NCI-H1105 (cell line): ENCODE results near the gene KCNMB2.

Source experiments
- DNase-seq: peaks from one replicate; lab custom pipeline; 2025; lab: John Stamatoyannopoulos, UW

The KCNMB2 gene

DNA sequence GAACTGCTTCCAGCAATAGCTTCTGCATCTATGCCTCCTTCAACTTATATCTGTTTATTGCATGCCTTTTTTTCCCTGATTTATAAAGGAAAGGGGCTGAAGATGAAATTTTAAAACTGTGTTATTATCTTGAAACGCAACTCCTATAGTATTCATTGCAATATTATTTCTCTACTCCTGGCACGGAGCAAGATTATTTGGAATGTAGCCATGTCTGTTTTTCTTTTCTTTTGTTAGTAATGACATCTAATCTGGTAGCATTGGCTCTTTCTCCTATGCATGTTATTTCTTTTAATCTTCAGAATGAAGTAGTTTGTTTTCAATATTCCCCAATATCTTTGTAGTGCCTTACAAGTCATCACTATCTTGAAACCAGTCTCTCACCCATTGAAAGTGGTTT, 33.6 kb downstream of the KCNMB2 start:
- DNase-seq, result no peak

DNA sequence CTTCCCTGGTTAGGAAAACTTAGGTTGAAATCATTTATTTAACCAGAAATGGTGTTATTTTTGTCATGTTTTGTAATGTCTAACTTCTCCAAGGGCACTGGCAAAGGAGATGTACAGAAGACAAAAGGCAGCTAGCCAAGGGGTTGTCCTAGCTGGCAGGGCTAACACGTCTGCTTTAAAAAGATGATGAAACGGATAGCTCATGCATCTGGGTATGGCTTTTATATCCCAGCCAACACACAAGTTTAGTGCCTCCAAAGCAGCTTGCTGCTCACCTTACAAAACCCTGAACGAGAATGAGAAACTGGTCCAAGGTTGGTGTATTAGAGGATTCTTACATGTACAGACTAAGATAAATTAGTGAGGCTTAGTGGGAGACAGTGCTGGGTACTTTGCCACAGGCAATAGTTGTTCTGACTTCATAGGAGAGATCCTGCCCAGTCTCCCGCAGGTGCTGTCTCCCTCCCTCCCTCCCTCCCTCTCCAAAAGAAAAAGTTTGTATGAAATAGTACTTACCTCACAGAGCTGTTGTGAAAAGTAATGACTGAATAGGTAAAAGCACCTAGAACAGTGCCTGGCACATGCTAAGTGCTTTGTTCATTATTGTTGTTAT, 47.8 kb downstream of the KCNMB2 start:
- DNase-seq, result peak; percentile 74

DNA sequence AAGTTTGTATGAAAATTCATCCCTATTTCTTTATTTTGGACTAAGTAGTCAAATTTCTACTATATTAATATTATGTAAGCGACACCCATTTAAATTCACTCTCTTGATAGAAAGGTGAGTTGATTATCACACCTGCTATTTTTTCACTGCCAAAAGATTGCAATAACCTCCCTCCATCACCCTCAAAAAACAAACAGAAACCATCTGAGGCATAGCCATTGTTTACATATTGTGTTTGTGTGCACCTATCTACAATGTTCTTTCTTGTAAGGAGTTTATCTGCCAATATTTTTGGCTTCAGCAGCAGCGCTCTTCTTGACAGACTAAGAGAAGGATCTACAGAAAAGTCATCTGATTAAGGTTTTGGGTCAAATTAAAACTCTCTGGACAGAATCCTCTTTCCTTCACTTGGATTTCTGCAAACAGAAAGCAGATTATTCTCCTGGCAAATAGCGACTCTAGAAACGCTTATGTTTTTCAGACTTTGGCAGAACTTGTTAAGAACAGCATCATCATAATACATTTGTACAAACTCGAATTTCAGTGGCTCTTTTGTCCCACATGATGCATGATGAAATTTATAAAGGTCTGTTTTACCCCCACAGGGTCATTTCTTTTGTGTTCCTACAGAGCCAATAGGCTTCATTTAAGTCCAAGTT, 48.6 kb downstream of the KCNMB2 start:
- peak; percentile 46 for DNase-seq

DNA sequence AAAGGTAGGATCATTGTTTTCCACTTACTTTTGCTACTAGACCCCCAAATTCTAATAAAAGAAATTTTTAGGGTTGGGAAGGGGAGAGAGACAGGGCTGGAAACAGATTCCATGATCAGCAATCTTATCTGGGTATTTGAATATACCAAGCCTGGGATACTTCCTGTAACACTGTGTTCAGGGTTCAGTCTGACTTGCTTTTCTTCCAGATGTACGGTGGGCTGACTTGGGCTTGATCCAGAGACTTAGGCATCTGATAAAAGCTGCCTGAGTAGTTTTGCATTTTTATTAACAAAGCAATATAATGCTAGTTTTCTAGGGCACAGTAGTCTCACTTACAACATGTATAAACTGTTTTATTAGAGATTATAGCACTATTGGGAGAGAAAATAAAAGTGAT, 49.2 kb downstream of the KCNMB2 start:
- DNase-seq, result no peak

DNA sequence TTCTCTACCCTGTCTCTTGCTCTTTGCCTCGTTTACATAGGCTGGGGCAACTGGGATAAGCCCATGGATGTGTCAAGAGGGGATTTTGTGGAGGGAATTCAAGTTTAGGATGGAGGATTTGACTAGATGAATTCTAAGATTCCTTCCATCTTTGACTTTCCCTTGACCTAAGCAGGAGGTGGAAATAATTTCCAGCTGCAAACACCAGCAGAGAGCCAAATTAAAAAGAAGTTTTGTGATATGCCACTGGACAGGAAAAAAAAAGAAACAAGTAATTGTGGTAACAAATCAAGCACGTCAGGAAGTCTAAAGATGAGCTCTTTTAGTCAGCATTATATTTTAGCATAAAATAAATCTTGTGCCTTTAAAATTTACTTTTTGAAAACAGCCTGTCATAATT, 49.8 kb downstream of the KCNMB2 start:
- DNase-seq, result no peak

DNA sequence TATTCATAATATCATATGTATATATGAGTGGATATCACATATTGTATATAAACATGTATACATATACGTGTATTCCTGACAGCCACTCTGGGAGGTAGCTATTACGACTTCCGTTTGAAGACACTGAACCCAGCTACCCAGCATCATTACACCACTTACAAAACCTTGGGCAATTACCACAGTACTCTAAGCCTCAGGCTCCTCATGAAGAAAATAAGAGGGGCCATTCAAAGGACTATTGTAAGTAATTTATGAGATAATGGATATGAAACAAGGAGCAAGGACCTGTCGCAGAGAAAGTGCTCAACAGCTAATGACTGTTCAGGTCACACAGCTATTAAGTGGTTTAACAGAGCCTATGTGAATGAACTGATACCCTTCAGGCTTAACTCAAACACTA, 52.4 kb downstream of the KCNMB2 start:
- DNase-seq, result peak; percentile 96

DNA sequence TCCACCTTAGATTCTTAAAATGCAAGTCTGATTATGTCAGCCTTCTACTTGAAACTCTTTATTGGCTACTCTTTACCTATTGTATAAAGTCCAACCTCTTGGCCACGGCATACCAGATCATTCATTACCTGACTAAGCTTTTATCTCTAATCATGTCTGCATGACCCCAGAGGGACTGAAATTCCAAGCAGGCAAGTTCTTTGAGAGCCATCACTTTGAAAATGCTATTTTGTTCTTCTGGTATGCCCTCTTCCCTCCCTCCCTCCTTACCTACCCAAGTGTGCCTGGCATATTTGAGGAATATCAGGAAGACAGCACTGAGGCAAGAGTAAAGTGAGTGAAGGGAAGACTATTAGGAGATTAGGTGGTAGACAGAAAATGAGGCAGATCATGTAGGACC, 57.5 kb downstream of the KCNMB2 start:
- DNase-seq, result no peak

DNA sequence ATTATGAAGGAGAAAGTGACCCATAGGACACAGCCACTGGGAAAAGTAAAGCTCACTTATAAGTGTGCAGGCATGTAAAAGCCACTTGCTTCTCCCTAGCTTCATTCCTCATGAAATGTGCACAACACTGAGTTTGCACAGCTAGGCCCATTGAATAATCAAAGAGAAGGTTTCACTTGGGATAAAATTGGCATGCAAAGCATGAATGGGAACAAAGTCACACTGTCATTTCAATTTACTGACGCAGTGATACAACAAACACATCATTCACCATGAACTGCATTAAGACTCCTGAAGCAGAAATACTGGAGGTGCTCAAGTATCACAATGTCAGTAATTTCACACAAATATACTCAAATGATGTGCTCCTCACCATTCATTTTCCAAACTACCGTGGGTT, 61.1 kb downstream of the KCNMB2 start:
- DNase-seq, result no peak

DNA sequence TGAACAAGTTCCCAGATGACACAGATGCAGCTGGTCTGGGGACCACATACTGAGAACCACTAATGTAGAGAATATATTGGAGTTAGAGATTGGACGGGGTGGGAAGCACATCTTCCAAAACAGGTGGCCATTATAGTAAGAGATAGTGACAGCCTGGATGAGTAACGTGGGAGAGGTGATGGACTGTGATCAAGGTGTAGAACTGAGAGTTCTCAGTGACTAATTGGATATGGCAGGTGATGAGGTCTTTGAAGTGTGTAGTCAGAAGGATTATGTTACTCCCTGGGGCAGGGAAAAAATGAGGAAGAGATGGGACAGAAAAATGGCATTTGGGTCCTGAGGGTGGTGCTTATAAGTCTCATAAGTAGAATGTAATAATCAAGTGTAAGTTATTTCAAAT, 66.6 kb downstream of the KCNMB2 start:
- peak; percentile 64 for DNase-seq

DNA sequence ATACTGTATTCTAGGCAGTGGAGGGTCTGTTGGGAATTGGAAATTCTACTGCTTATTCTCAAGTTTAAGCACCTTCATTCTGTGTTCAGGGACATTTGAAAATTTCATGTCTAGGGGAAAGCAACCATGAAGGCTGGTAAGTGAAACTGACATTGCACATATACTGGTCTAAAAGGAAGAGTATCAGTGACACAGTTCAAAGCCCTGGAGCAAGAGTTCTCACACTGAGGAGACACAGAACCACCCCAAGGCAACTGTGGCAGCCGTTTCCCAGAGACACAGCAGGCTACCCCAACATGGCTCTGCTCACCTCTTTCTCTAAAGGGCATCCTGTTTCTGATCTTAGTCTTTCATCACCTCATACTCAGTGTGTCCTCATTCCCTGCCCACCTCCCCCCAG, 67.5 kb downstream of the KCNMB2 start:
- no peak for DNase-seq

DNA sequence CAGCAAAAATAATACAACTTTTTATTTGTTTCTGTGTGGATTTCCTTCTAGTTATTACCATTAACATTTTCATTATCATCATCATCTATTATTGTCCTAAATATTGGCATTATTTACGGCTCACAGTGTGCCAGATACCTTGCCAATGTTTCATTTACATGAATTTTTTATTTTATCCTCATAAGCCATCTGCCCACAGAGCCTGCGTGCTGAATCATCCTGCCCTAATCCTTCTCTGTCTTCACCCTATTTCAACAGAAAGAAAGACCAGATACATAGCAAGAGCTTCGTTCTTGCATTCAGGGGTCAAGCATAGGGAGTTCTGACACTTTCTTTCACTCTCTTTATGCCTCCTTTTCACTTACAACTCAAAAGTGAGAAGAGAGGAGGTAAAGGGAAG, 82.0 kb downstream of the KCNMB2 start:
- no peak for DNase-seq

DNA sequence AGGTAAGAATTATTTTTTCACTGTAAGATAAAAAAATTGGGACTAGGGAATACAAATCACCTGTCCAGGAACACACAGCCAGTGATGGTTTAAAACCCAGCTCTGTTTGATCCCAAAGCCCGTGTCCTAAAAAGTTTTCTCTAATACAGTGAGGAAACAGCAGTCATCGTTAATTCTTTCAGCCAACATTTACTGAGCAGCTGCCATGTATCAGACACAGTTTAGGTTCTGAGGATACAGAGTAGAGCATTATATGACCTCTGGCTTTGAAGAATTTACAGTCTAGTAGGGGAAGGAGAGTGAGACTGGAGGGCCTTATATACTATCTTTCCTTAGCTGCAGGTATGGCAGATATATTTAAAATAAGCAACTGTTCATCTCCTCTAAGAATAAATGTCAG, 82.7 kb downstream of the KCNMB2 start:
- DNase-seq, result no peak

DNA sequence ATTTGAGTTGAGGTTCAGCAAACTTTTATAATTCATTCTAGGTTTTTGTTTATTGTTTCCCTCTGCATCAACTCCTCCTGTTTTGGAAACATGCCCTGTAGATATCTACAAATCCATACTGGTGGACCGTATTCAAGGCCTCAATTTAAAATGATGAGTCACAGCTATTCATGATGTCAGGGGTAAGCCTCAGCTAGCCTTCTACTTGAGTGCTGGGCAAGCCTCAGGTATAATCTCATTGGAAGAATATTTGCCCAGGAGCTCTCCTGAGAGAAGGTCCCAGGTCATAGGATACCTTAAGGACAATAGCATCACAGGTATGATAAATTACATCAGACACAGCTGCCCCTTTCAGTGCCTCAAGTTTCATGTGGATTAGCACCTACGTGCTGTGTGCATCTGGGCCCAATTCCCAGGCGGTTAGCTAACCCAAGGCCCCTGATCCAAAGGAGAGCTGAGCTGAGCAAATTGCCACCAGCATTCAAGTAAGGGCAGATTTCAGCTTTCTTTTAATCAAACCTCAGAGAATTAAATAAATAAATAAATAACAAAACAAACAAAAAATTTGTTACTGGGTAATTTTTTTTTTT, 87.5 kb downstream of the KCNMB2 start:
- DNase-seq, result no peak

DNA sequence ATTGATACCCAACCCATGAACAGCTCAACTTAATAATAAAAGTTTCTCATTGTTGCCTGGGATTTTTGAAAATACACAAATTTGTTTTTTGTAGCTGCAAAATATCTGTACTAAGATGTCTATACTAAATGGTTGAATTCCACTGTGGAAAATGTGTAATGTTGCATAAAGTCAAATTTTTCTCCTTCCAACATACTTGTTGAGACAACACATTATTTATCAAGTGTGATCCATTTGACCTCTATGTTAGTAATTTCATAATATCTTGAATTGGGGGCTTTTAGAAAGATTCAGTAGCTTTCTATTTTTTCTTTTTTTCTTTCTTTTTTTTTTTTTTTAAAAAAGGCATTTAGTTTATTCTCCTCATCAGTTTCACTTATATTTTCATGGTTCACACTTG, 88.0 kb downstream of the KCNMB2 start:
- DNase-seq, result no peak

DNA sequence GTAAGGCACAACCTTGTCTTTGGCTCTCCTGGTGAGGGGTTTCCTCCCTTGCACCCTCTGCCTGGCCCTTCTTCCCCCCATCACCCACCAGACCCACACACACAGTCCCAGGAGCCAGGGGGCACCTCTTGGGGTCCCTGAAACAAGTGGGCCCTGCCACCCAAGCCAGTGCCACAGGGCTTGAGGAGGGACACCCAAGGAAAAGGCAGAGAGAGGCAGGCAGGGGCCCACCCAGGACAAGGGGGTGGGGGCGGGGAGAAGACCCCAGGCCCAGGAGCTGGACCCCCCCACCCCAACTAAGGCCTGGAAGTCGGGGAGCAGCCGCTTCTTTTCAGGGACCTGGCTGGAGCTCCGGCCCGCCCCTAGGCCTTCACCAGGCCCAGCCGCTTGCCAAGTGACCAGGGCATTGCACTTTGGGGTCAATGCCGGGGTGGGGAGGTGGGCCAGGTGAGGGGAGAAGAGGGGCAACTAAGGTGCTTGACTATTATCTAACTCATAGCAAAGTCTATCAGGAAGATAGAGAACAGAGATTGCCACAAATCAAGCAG, 88.9 kb downstream of the KCNMB2 start:
- no peak for DNase-seq

DNA sequence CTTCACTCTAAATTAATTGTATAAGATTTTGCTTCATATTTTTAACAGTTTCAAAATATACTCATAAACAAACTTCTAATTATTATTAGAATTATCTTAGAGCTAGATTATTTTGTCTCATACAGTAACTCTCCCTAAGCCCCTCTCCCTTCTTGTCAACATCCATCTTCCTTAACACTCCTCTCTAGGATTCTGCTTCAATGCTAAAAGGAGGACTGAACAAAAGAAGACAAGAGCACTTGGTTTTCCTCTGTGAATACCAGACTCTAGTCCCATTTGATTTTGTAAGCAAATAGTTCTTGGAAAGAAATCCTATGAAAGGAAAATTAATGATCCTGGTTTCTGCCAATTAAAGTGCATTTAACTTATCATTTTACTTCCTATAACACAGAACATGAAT, 91.8 kb downstream of the KCNMB2 start:
- no peak for DNase-seq

DNA sequence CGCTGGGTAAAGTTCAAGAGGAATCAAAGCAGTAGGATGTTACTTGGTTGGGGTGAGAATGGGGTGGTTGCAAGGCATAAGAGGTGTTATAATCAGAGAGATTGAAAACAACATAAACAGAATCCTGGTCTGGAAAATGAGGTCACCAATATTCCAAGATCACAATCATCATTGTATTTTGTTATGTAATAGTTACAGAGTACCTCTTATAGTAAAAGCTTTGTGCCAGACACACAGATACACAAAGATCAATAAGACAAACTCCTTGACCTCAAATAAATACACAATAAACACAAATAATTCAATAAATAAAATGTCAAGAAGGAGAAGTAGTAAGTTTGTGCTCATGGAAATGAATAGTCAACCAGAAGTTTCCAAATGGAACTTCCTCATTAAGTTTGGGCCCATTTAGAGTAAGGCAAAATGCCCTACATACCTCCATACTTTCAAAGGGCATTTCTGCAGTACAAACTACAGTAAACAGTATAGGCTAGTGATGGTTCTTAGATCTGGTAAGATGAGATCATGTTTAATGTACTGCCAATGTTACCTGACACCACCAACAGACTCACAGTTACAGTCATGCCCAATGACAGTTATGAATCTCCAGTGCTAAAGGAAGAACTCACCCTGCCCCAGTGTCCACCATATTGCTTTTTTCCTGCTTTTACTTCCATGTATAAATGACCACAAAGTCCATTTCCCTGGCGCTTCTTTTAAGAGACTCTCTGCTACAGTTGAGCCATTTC, 93.4 kb downstream of the KCNMB2 start:
- DNase-seq, result no peak

DNA sequence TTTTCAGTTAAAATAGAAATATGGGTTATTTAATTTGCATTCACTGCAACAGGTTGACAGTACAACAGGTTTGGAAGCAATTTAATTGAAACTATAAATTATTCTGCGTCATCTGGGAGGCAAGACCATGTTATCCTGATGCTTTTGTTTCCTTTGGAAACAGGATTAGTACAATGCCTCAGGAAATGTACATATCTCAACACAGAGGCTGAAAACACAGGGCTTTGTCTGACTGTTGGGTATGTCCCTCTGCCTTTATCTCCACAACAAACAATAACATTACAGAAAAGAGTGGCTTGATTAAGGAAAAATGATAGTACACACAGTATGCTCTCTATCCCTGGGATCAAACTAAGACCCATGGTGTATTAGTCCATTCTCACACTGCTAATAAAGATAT, 95.7 kb downstream of the KCNMB2 start:
- no peak for DNase-seq

DNA sequence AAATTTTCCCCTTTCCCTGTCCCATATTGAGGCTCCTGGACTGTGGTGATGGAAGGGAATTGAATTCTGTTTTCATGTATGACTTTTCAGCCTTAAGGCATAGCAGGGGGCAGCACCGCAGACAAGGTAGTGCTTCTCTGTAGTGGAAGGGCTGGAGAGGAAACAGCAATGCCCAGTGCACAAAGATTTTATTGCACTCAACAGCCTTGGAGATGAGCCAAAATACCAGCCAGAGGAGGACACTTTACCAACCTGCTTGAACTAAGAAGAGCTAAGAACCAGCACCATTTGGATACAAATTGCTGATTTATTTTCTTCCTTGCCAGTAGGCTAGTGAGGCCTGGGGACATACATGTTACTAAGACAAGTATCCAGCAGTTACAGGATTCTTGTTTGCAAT, 98.7 kb downstream of the KCNMB2 start:
- DNase-seq, result peak; percentile 72

DNA sequence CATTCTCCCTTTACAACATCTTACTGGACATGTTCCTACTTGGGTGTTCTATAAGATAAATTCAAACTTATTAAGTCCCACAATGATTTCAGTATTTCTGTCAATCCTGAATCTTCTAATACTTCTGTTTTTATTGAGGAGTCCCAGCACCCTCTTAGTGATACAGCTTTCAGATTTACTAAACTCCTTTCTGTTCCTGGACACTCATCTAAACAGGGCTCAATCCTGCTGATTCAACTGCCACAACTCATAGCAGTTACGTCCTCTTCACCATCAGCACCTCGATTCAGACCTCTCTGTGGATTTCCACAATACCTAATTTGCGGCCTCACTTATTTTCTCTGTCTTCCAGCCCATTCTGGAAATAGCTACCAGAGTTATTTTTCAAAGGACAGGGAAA, 101.6 kb downstream of the KCNMB2 start:
- no peak for DNase-seq

DNA sequence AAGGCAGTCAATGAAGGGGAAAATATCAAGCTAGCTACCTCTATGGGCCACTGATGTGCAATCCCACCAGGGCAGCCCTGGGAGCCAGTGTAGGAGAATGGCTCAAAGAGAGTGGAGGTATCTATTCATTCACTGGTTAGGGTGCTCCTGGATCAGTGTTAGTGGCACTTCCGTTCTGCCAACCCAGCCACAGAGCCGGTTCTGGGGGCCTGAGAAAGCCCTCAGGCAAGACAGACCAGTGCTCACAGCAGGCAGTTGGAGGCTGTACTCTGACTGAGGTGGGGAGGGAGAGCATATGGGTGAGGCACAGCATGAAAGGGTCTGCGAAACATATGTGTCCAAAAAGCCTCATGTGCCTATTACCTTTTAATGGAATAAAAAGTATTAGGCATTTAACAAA, 109.3 kb downstream of the KCNMB2 start:
- DNase-seq, result no peak

DNA sequence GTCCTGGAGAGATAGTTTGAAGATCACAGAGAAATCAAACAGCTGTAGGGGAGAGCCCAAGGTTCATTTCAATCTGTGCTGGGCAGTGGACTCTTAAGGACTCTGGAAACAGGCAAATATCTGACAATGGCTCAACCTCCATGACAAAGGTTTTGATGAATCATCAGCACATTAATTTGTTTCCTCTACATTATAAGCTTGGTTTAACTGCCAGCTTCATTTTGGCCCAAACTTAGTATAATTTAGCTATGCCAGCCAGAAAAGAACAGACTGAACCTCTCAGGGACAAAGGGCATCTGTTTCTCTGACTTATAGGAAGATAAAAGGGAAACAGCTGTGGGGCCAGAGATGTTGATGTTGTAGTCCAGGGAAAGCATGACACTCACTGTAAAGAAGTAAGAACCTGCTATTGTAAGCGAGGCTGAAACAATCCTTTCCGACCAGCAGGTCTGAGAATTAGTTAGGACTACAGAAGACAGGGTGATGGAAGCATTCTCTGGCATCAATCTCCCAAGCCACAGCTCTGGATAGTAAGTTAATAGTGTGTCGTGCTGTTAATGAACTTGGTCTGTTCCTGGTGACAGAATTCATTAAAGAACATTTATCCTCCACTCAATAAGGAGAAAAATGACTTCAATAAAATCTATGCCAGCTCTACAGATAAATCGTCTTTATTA, 110.1 kb downstream of the KCNMB2 start:
- DNase-seq, result no peak
